A549 (cell line): ENCODE measurements around the gene NBPF12.
"Not testable (repeated sequence)": the region's sequence is repeated elsewhere in the genome, so short reads cannot be mapped to it uniquely, and the experiment has no call there.

ENCODE experiments used
- CBX8 ChIP-seq: fragments of 200-600 bp; sonication (generic); IDR thresholded peaks from 2 replicates; pipeline ENCODE4 v1.6.1; 2016
- CTCF ChIP-seq: fragments of >200 bp; sonication (Bioruptor Twin); formaldehyde crosslinking; IDR thresholded peaks from 3 replicates; pipeline ENCODE4 v1.5.1; 2016
- FOSL2 ChIP-seq, 2 experiments: fragments of 450-650 bp in 1 of 2; fragments of >200 bp in 1 of 2; sonication (Bioruptor Twin) in 1 of 2; formaldehyde crosslinking; IDR thresholded peaks; 2 replicates each; pipeline versions ENCODE4 v1.5.0 to v1.6.1; 2016 to 2020; ENCODE audit warnings: mild to moderate bottlenecking in 1 of 2, moderate library complexity in 1 of 2
- JUN ChIP-seq, 2 experiments: fragments of >200 bp; sonication (Bioruptor Twin); formaldehyde crosslinking; IDR thresholded peaks; 2 replicates in 1 of 2; 3 replicates in 1 of 2; pipeline ENCODE4 v1.6.1; 2016 to 2017
- MAZ ChIP-seq: fragments of 150-350 bp; IDR thresholded peaks from 2 replicates; pipeline ENCODE4 v1.6.1; 2014; ENCODE audit warnings: antibody characterized with exemption, low read depth, low read length, borderline replicate concordance
- MYC ChIP-seq: IDR thresholded peaks from 2 replicates; pipeline ENCODE4 v1.6.1; 2012; ENCODE audit warnings: mild to moderate bottlenecking, inconsistent platforms, low read length, improper control_type of control experiment, borderline replicate concordance
- POLR2A ChIP-seq: IDR thresholded peaks from 2 replicates; pipeline ENCODE4 v1.6.1; 2012; ENCODE audit warnings: mild to moderate bottlenecking, low read length
- SMC3 ChIP-seq: fragments of >200 bp; sonication (Bioruptor Twin); formaldehyde crosslinking; IDR thresholded peaks from 3 replicates; pipeline ENCODE4 v1.6.1; 2018; ENCODE audit warnings: inconsistent platforms

GRCh38 chr1:146970656-146971055 lies 32.5 kb downstream of the NBPF12 start:
- TF ChIP-seq SMC3; POLR2A; MYC; CTCF; FOSL2 (IDR thresholded peaks at IDR 0.05); FOSL2 (CRISPR knock-in tag; IDR thresholded peaks at IDR 0.05); MAZ; CBX8; JUN (IDR thresholded peaks at IDR 0.05): not testable (repeated sequence)
